ENCODE measurements around the gene MSH2. TPM values are rescaled to one million over a fixed set of nuclear protein-coding genes. Genes with fewer than 3 reads are reported as not detected.
A peak's percentile ranks its signal among the peaks of the same experiment; 100 is the strongest.

MSH2 gene
- total RNA-seq, 1 donor from 2014 or later, result 26.5 TPM

- Histone ChIP-seq H3K36me3 (ENCODE audit: control insufficient read depth, insufficient read depth, low read length) (no peaks in the 10 kb centered on the region), H3K4me3 (ENCODE audit: low read depth, low read length) (no peak overlapping the region), H3K27me3 (ENCODE audit: control insufficient read depth, insufficient read depth, low read length) (peaks cover 2% of the 10 kb centered on the region)
- no peak for DNase-seq (ENCODE audit: low read depth)
- TF ChIP-seq CTCF (IDR thresholded peaks at IDR 0.05; ENCODE audit: insufficient read depth, low read length, poor library complexity, severe bottlenecking), result no peak
Observed at GRCh38 chr2:47518497-47519146, 115.7 kb downstream of the MSH2 start.

DNA sequence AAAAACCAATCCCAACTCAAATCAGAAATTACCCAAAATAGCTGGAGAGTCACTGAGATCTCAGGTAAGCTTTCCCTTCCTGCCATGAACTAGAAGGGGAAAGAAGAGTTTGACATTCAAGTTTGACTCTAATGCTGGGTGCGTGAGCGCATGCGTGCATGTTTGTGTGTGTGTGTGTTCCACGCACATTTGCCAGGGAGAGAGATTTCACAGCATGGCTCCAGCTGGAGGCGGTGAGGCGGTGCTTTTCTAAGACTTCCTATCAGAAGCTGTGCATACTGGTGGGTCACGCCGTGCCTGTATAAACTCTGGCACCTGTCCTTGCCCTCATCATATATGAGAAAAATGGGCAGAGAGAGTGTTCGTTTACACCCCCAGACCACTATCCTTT lies 116.2 kb downstream of the MSH2 start:
- Histone ChIP-seq H3K36me3 (ENCODE audit: control insufficient read depth, insufficient read depth, low read length) (no peaks in the 10 kb centered on the region), H3K4me3 (ENCODE audit: low read depth, low read length) (no peak overlapping the region), H3K27me3 (ENCODE audit: control insufficient read depth, insufficient read depth, low read length) (peaks cover 2% of the 10 kb centered on the region)
- no peak for TF ChIP-seq CTCF (IDR thresholded peaks at IDR 0.05; ENCODE audit: insufficient read depth, low read length, poor library complexity, severe bottlenecking)
- DNase-seq (ENCODE audit: low read depth), result no peak

DNA sequence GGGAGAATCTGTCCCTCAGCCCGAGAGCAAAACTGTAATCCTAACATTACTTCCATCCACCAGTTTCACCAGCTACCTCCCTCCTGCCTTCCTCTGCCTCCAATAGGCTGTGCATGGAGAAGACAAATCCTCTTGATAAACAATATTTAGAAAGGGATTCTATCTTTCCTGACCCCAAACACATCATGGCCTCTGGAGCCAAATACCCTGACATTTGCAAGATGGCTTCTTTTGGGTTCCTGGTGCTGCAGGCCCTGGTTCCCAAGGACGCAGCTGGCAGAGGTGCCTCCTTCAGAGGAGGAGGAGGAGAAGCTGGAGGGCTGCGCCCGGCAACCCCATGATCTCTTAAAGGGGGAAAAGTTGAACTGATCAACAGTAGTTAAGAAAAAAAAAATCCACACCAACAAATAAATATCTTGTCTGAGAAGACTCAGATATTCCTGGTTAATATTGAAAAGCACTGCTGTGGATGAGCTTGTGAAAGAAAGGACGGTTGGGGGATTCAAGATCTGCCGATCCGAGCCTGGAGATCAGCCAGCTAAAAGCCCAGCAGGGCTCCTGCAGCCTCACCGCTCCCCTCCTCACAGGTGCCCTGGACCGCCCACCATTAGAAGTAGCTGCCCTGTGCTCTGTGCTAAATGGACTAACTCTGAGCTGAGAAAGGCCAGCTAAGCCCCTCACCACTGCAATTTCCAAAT lies 116.8 kb downstream of the MSH2 start:
- H3K36me3 ChIP-seq (ENCODE audit: control insufficient read depth, insufficient read depth, low read length), result no peaks in the 10 kb centered on the region
- no peak for TF ChIP-seq CTCF (IDR thresholded peaks at IDR 0.05; ENCODE audit: insufficient read depth, low read length, poor library complexity, severe bottlenecking)
- DNase-seq (ENCODE audit: low read depth), result no peak
- H3K4me3 ChIP-seq (ENCODE audit: low read depth, low read length), result no peak overlapping the region
- H3K27me3 ChIP-seq (ENCODE audit: control insufficient read depth, insufficient read depth, low read length), result peaks cover 2% of the 10 kb centered on the region

- TF ChIP-seq CTCF (IDR thresholded peaks at IDR 0.05; ENCODE audit: insufficient read depth, low read length, poor library complexity, severe bottlenecking), result no peak
- H3K27me3 ChIP-seq (ENCODE audit: control insufficient read depth, insufficient read depth, low read length), result peaks cover 2% of the 10 kb centered on the region
- no peak overlapping the region for H3K4me3 ChIP-seq (ENCODE audit: low read depth, low read length)
- no peak for DNase-seq (ENCODE audit: low read depth)
- H3K36me3 ChIP-seq (ENCODE audit: control insufficient read depth, insufficient read depth, low read length), result no peaks in the 10 kb centered on the region
Observed at GRCh38 chr2:47520302-47520630, 117.3 kb downstream of the MSH2 start.

DNA sequence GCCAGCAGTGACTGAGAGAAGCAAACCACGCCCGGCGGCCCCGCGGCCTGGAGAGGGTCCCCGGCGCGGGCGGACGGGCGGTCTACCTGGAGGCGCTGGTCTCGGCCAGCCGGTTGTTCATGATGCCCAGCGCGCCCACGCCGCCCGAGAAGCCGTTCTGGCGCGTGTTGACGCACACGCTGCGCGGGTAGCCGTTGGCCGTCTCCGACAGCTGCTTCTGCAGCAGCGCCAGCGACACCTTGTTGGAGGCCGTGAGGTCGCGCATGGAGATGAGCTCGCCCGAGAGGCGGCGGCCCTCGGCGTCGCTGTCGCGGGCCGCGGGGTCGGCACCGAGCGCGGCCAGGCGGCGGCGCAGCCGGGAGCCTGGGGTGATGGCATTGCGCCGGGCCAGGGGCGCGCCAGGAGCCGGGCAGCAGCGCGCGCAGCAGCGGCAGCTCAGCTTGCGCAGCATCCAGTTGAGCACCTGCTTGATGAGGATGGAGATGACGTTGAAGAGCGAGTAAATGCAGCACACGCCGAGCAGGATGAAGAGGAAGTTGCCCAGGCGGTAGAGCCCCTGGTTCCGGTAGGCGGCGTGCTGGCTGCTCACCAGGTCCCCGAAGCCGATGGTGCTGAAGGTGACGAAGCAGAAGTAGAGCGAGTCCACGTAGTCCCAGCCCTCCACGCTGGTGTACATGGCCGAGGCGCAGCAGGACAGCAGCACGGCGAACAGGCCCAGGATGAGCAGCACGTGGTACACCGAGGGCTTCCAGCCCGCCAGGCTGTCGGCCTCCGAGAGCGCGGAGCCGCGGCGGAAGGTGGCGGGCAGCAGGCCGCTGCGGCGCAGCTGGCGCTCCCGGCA lies 118.1 kb downstream of the MSH2 start:
- no peaks in the 10 kb centered on the region for H3K36me3 ChIP-seq (ENCODE audit: control insufficient read depth, insufficient read depth, low read length)
- peak; percentile 26 for DNase-seq (ENCODE audit: low read depth)
- peak; percentile 50 for TF ChIP-seq CTCF (IDR thresholded peaks at IDR 0.05; ENCODE audit: insufficient read depth, low read length, poor library complexity, severe bottlenecking)
- H3K27me3 ChIP-seq (ENCODE audit: control insufficient read depth, insufficient read depth, low read length), result peaks cover 2% of the 10 kb centered on the region
- H3K4me3 ChIP-seq (ENCODE audit: low read depth, low read length), result peak overlapping the region; percentile 34

Measured in kidney epithelial cell (primary cell).